Activated T-helper 9 cell treated with anti-CD3 and anti-CD28 coated beads, Interleukin-2, amount 50 U/mL, for 16 hours (primary cell): Measurements from ENCODE around the gene B9D1.

ENCODE experiments used
- DNase-seq: peaks from one replicate; pipeline ENCODE4 v3.0.0-alpha.2; 2020; ENCODE audit warnings: low read depth

Gene B9D1

GRCh38 chr17:19337712-19338023, 24.9 kb downstream of the B9D1 start:
- no peak for DNase-seq

GRCh38 chr17:19336938-19337711, 25.4 kb downstream of the B9D1 start:
- no peak for DNase-seq

GRCh38 chr17:19335951-19336631, 26.4 kb downstream of the B9D1 start:
- DNase-seq = no peak

GRCh38 chr17:19334331-19334730, 28.2 kb downstream of the B9D1 start:
- DNase-seq = no peak

GRCh38 chr17:19333736-19334290, 28.7 kb downstream of the B9D1 start:
- DNase-seq = no peak

- DNase-seq = no peak
Observed at GRCh38 chr17:19333132-19333440, 29.4 kb downstream of the B9D1 start.

- DNase-seq = no peak
Observed at GRCh38 chr17:19332371-19333131, 30.0 kb downstream of the B9D1 start.

- DNase-seq = no peak
Observed at GRCh38 chr17:19331543-19332245, 30.8 kb downstream of the B9D1 start.

GRCh38 chr17:19331134-19331533, 31.4 kb downstream of the B9D1 start:
- no peak for DNase-seq

- DNase-seq = no peak
Observed at GRCh38 chr17:19330271-19330670, 32.3 kb downstream of the B9D1 start.

GRCh38 chr17:19329839-19330238, 32.7 kb downstream of the B9D1 start:
- DNase-seq = no peak

GRCh38 chr17:19329136-19329535, 33.4 kb downstream of the B9D1 start:
- no peak for DNase-seq

- no peak for DNase-seq
Observed at GRCh38 chr17:19328441-19329061, 34.0 kb downstream of the B9D1 start.

GRCh38 chr17:19327031-19327783, 35.3 kb downstream of the B9D1 start:
- no peak for DNase-seq

- no peak for DNase-seq
Observed at GRCh38 chr17:19325542-19325941, 37.0 kb downstream of the B9D1 start.

- no peak for DNase-seq
Observed at GRCh38 chr17:19322861-19323260, 39.7 kb downstream of the B9D1 start.

GRCh38 chr17:19322129-19322505, 40.4 kb downstream of the B9D1 start:
- no peak for DNase-seq

GRCh38 chr17:19321481-19322128, 40.9 kb downstream of the B9D1 start:
- no peak for DNase-seq

- DNase-seq = no peak
Observed at GRCh38 chr17:19320876-19321275, 41.6 kb downstream of the B9D1 start.

- no peak for DNase-seq
Observed at GRCh38 chr17:19319771-19320505, 42.6 kb downstream of the B9D1 start.
